HG02571 (cell line): ENCODE measurements around the gene CARHSP1.
"Not testable (repeated sequence)": the region's sequence is repeated elsewhere in the genome, so short reads cannot be mapped to it uniquely, and the experiment has no call there.

Experiments used
- ATAC-seq: cut with Tn5 transposase; IDR thresholded peaks from one replicate; pipeline ENCODE4 v1.9.1; 2021; ENCODE audit warnings: mild to moderate bottlenecking, moderate library complexity; ENCODE audit not compliant: unreplicated experiment

Gene CARHSP1

DNA sequence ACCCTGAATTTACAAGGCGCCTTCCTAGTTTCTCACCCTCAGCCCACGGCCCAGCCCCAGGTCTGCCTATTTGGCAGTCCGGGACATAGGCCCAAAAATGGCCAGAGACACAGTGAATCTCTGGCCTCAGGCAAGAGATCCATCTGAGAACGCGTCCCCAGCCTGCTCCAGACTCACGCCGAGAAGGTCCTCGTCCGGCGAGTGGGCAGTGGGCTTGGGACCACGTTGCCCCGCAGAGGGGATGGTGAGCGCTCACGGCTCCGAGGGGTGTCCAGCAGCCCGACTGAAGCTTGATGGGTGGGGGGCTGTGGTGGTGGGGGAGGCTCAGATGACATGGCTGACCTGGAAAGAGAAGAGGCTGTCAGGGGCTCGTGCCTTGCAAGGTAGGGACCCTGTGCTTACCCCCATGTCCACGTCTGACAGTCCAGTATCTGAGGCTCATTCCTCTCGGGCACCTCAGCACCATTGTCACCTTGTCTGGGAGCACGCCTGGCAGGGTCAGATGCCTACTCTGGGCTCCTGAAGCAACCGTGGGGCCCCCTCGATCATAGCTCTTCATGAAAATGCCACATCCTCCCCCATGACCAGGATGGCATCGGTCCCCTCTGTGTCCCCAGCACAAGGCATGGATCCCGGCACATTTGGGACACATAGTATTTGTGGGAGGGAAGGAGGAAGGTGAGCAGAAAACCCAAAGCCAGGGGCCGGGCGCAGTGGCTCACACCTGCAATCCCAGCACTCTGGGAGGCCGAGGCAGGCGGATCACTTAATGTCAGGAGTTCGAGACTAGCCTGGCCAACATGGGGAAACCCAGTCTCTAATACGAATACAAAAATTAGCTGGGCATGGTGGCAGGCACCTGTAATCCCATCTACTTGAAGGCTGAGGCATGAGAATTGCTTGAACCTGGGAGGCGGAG lies 9.6 kb downstream of the CARHSP1 start:
- ATAC-seq, result no peak

DNA sequence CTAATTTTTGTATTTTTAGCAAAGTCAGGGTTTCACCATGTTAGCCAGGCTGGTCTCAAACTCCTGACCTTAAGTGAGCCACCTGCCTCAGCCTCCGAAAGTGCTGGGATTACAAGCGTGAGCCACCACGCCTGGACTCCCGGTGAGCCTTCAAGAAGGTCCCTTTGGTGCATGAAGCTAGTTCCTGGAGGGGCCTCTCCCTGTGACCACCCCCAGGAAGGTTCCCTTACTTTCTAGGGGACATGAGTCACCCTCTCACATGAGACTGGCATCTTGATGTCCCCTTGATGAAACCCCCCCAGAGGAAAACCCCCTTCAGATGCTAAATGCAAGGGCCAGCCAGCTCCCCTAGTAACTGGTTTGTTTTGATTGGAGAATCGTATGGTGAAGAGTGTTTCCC lies 12.8 kb downstream of the CARHSP1 start:
- ATAC-seq, result no peak

DNA sequence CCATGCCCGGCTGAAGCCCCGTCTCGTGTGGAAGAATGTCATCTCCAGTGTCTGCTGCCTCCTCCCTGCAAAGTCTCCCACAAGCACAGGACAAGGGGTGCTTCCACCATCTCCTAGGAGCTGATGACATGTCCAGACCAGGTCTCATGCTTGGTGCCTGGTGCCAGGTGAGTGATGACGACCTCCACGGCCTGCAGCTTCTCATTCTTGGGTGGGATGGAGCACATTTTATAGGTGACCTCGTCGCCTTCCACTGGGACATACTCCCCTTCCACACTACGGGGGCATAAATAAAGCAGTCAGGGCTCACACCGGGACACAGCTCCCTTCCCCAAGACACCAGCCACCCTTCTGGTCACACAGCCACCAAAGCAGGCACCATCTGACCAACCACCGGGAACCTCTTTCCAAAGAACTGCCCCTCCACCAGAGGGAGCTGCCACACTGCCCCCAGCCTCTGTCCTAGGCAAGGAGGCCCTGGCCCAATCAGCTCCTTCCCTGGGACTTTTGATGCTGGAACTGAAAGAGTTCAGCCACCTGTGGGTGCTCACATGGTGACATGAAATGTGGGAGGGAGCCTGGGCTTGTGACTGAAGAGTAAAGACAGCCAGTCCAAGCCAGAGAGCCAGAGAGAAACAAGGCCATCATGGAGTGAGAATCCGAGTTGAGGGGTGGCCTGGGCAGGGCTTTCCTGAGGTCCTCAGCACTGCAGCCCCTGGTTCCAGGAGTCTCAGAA lies 13.6 kb downstream of the CARHSP1 start:
- no peak for ATAC-seq

DNA sequence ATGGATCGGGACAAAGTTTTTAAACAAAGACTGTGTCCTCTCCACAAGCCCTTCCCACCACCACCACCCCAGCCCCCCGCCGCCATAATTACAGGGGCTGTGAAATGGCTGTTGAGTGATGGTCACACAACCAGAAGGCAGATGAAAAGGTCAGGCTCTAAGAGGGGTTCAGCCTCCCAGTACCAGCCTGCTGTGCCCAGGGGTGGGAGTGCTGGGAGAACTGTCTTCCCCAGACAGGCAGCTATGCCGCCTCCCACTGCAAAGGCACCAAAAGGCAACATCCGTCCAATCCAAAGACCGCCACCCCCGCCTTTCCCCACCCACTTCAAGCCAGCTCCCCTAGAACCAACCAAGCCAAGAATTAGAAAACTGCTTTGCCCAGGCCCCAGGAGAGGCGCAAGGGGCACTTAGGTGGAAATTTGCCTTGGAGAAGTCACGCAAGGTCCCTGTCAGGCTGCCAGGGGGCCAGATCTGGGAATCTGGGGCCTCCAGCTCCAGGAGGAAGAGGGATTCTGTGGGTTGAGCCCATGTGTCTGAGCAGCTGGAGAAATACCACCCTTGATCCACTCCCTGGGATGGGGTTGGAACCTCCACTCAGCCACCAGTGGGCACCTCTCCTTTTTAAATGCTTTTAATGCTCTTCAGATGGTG lies 14.4 kb downstream of the CARHSP1 start:
- no peak for ATAC-seq

DNA sequence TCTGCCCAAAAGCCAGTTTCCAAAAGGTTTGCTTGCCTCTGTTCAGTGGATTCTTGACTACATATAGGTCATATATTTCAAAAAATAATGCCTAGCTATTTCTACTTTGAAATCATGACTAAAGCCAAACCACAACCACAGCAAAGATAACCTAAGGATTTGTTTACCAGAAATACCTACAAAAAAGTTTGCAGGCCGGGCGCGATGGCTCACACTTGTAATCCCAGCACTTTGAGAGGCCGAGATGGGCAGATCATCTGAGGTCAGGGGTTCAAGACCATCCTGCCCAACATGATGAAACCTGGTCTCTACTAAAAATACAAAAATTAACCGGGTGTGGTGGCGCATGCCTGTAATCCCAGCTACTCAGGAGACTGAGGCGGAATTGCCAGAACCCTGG lies 15.2 kb downstream of the CARHSP1 start:
- no peak for ATAC-seq

DNA sequence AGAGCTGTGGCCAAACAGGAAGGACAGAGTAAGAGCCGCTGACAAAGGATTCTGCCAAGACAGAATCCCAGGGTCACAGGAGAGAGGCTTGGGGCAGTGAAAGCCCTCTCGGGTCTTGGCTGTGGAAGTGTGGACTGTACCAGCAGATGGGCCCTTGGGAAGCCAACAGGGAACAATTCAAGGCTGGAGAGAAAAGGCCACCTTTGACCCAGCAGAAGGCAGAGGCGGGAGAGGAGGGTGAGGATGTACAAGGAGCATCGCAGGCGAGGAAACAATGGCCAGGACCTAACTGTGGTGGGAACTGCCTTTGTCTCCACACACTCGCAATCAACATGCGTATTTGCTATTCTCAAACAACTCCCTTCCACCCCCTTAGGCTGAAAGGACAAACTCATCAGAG lies 15.7 kb downstream of the CARHSP1 start:
- no peak for ATAC-seq

DNA sequence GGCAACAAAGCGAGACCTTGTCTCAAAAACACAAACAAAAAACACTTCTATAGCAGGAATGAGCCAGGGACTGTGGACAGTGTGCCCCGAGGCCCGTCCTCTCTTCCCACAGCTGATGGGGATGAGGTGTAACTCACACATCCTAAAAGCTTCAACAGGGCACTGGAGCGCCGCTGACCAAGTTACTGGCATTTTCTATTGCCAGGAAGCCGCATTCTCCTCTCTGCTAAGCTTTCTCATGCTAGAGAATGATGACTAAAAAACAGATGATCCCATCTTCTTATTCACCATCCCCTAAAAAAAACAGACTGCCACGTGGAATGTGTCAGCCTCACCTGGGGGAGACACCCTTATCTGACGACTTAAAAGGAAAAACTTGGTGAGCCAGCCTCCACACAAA lies 16.3 kb downstream of the CARHSP1 start:
- no peak for ATAC-seq

DNA sequence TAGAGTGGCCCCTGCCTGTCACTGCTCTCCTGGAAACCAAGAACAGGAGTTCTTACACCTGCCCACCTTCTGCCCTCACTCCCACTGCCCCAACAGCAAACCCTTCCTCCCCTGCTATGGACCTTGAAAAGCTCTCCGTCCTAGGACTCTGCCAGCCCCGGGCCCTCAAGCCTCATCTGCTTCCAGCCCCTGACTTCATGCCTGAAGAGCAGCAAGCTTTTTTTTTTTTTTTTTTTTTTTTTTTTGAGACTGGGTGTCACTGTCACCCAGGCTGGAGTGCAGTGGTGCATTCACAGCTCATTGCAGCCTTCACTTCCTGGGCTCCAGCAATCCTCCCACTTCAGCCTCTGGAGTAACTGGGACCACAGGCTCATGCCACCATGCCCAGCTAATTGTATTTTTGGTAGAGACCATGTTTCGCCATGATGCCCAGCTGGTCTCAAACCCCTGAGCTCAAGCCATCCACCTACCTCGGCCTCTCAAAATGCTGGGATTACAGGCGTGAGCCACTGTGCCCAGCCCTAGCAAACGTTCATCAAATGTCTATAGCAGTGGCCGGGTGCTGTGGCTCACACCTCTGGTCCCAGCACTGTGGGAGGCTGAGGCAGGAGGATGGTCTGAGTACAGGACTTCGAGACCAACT lies 16.9 kb downstream of the CARHSP1 start:
- ATAC-seq, result no peak

DNA sequence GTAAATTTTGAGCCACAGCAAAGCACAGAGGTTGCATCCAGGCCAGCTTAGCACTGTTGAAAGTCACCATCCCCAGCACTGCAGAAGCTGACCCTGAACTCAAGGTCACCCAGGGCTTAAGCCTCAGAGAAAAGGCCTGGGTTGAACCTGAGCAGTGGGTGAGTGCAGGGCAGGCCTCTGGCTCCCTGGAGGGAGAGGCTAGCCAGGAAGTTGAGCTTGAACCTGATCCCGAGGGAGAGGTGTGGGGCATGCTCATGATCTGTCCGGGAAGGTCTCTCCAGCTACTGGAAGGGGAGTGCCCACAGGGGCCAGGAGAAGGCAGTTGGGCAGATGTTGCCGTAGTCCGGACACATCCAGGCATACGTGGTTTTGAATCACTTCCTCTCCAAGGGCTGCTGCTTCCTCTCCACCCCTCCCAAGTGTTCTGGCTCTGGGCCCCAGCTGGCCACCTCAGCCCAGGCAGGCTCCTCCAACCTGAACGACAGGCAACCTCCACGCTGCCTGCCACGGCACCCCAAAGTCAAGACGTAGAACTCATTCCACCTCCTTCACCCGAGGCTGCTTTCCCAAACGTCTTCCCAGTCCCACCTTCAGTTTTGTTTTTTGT lies 18.4 kb downstream of the CARHSP1 start:
- no peak for ATAC-seq

DNA sequence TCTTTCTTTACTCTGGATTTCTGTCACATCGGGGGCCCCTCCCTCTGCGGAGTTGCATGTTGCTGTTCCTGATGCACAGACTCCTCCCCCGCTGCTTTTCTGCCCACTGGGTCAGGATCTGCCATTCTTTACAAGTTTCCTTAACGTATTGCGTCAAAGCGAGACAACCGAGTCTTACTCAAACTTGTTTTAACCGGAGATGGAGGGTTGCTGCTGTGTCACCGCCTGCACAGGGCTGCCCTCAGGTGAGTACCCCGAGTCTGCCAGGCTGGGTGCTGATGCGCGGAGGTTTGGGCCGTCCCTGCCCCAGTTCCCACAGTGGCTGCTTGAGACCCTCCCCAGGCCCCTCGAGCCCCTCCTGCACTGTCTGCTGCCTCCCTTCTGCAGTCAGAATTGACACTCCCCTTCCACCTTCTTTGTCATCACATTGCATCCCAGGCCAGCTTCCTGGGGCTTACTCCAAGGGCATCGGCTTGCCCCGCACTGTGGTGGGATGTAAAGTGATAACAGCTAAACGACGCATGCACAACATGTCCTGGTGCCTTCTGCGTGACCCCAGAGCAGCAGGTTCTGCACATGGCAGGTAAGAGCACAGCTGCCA lies 19.3 kb downstream of the CARHSP1 start:
- no peak for ATAC-seq

DNA sequence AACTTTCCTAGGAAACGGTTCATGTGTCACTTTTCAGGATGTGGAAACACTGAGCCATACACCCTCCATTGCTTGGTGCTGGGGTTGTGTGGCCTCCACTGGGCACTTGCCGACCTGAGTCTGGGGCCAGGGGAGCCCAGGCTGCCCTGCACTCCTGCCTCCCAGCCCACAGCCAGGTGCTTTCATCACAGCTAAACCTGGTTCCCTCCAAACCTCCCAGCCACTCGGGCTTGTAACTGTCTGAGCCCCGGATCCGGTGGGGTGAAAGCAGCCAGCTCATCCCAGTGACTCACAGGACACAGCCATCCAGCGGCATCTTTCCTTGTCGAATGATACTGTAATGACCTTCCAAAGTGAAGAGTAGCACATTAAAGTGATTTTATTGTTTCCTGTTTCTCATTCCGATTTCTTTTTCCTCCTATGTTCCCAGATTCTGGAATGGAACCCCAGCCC lies 19.8 kb downstream of the CARHSP1 start:
- ATAC-seq, result no peak

DNA sequence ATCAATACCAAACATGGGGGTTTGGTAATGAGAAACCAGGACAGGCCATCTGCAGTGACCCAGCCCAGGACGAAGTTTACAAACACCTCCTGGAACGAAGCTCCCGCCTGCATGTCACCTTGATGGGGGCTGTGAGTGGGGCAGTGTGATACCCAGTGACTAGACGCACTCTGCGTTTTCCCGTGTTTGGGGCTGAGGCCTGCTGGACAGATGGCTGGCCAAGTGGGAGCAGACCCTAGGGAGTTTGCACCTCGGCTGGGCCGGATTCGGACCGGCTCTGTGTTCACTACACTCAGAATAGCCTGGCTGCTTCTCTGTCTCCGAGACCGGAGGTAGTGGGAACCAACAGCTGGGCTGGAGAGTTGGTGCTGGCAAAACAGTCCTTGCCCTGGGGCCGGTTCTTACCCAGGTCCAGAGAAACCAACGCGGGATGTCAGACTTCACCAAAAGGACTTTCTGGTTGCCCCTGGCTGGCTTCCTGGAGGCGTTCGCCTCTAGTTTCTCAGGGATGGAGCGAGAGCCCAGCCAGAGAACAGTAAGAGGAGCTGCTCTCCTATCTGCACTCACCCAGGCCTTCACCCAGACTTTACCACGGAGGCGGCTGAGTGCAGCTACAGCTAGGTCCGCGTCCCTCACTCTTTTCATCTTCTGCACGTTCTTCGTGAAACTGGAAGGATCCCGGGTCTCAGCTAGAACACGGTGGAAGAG lies 20.4 kb downstream of the CARHSP1 start:
- ATAC-seq, result no peak

DNA sequence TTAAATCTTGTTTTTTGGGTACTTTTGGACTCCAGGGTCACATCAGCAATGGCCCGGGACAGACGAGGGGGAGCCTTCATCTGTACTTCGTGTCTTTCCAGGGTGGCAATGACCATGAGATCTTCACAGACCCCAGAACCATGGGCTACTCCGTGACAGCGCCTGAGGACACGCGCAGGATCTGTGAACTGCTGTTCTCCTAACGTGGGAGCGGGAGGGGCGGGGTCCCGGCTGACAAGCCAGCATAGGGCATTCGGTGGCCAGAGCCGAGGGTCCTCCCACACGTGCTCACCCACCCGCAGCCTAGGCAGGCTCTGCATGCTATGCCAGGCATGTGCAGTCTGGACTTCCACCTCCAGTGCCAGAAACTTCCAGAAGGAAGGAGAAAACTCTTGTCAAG lies 21.2 kb downstream of the CARHSP1 start:
- no peak for ATAC-seq

DNA sequence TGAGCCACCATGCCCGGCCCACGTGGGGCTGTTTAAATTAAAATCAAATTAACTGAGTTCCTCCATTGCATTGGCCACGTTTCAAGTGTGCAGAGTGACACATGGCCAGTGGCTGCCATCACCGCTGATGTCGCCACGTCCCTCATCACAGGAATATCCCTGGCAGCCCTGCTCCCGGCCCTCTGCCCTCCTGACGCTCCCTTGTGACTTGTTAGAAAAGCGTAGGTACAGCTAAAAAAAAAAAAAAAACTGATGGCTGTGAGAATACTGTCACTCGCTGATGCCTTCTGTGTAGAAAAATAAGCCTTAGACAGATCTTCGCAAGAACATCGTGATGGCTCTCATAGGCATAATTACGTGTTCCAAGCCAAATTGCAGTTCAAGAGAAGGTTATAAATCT lies 21.7 kb downstream of the CARHSP1 start:
- no peak for ATAC-seq

DNA sequence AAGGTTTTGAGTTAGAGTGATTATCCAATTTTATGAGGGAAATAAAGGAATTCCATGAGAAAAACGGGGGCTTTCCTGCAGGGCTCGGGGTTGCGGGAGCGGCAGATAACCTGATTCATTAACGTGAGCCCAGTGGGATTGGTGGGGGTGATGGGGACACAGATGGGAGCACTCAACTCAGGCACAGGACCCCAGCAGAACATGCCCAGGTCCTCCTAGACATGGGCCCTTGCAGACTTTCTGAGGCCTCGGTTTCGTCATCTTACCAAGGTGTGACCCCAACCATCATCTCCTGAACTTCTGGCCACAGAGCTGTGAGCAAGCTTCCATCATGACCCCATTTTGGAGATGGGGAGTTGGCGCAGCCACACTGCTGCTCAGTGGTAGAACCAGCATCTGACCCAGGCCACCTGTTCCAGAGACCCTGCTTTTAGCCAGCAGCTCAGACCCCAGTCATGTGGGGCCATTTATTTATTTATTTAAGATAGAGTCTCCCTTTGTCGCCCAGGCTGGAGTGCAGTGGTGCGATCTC lies 22.3 kb downstream of the CARHSP1 start:
- no peak for ATAC-seq

DNA sequence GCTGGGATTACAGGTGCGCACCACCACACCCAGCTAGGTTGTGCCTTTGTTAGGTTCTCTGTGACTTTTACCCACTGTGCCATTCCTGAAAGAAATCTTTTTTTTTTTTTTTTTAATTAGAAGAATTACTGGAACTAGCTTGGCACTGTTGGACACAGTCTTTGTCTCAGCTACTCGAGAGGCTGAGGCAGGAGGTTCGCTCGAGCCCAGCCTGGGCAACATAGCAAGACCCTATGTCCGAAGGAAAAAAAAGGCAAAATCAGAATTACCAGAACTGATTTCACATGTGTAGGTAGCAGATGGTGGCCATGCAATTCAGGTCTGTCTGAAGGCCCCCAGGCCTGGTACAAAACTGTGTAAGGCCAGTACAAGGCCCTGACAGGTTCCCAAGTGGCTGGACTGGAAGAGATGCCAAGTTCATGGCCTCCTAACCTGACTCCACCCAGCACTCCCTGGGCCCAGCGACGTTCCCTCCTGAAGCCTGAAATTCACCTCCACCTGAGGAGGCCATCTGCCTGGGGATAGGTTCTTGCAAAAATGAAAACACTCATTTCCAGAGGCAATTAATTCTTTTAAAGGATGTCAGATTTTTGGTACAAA lies 23.0 kb downstream of the CARHSP1 start:
- ATAC-seq, result no peak

DNA sequence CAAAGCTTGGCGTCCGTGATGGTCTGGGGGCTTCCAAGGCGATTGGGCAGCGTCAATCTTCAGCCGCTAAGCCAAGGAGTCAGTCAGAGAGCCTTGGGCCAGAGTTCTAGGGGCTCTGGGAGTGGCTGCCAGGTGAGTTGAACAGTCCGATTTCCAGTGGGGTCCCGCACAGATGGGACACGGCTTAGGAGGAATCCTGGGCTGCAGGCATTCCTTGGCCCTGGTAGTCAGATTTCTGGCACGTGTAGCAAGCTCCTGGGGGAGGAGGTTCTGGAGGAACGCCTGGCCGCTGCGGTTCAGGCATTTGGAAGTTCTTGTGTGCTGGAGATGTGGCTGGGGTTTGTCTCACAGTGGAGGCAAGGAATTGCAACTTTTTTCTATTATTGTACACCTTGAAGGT lies 25.5 kb downstream of the CARHSP1 start:
- not testable (repeated sequence) for ATAC-seq

DNA sequence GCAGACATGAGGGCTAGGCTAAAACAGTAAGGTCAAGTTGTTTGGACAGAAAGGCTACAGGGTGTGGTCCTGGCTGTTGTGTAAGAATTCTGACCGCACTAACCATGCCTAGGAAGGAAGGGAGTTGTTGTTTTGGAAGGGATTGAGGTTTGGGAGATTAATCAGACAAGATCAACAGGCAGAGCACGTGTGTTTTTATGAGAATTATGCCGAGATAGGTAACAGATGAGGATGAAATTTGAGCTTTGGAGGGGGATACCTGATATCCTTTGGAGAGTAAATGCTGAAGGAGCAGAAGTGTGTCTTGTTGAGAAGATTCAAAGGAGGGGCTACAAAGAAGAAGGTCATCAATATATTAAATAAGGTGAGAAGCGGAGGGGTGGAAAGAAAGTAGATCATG lies 26.8 kb downstream of the CARHSP1 start:
- ATAC-seq, result not testable (repeated sequence)

DNA sequence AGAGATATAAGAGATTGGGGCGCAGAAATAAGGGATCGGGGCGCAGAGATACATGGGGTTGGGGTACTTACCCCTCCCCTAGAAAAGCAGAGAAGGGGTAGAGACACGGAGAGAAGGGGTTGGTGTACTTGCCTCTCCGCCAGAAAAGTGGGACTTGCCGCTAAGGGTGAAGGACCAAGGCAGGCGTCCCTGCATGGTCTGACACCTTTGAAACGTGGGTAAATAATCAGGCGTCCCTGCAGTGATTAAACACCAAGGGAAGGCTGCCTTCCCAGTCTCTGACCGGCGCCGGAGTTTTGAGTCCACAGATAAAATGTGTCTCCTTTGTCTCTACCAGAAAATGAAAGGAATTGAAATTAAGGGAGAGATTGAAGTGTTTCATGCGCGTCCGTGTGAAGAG lies 31.2 kb downstream of the CARHSP1 start:
- ATAC-seq, result not testable (repeated sequence)
